Muscle of back (tissue), 13 donors: Measurements from ENCODE around the gene C17orf113. TPM values are rescaled to one million over a fixed set of nuclear protein-coding genes. Genes with fewer than 3 reads are reported as not detected.
A peak's percentile ranks its signal among the peaks of the same experiment; 100 is the strongest.

Source experiments
- DNase-seq, 3 donors: peaks; one replicate each; pipeline versions ENCODE4 v3.0.0 to v3.0.0-alpha.2; 2013
- long read RNA-seq, 9 donors: transcript quantifications; one replicate each; lab custom pipeline, GENCODE V29; 2026
- polyA plus RNA-seq, 10 donors: library from polyadenylated mRNA; unstranded; fragments of 120-200 nt; gene quantifications; one replicate each; pipeline ENCODE4 v1.2.1, GENCODE V29; 2013; ENCODE audit not compliant: insufficient read length in 10 of 10

The C17orf113 gene
- 1 to 10 TPM in 6 of 10 donors, under 1 TPM in 4; 0.87 to 1.7 (median 1.0) TPM for polyA plus RNA-seq
- long read RNA-seq, donor 1, partial matches to known transcripts, result 0 of 1 reads
- long read RNA-seq, donor 1, other reads (novel, unspliced or antisense), result 0 of 1 reads
- long read RNA-seq, donor 2, result 0 reads
- long read RNA-seq, donor 3, result 0 reads
- long read RNA-seq, donor 4, partial matches to known transcripts, result 0 of 1 reads
- long read RNA-seq, donor 4, other reads (novel, unspliced or antisense), result 0 of 1 reads
- long read RNA-seq, donor 5, result 0 reads
- long read RNA-seq, donor 6, partial matches to known transcripts, result 0 of 1 reads
- long read RNA-seq, donor 6, other reads (novel, unspliced or antisense), result 0 of 1 reads
- long read RNA-seq, donor 7, result 0 reads
- long read RNA-seq, donor 8, result 0 reads
- long read RNA-seq, donor 9, result 0 reads

DNA sequence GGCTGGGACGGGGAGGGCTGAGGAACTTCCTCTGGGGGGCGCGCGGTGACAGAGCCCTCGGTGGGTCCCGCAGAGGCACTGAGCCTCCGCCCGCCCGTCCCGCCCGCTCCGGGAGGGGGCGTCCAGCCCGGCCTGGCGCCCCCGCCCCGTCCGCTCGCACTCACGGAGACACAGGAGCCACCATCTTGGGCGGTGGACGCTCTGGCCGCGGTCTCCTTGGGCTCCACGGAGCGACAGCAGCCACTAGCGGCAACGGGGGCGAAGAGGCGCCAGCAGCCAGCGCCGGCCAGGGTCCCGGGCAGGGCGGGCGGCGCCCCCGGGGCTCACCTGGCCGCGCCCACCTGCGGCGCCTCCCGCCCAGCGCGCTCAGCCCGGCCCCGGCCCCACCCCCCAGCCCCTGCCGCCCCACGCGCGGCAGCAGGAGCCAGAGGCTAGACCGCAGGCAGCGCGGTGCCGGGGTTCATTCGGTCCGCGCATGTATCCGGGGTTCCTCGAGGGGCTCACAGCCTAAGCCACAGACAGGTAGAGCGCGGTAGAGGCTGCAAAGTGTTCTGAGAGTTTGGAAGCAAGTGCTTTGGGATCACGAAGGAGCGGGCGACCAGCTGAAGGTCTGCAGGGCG is at the start of gene C17orf113:
C17orf113 (minus strand) TSS at position 209 of the 620 bp plus-strand sequence. CDS start 7,225 bp downstream, outside the sequence.
- peak in 2 of 3 donors; percentile 56 to 79 for DNase-seq

DNA sequence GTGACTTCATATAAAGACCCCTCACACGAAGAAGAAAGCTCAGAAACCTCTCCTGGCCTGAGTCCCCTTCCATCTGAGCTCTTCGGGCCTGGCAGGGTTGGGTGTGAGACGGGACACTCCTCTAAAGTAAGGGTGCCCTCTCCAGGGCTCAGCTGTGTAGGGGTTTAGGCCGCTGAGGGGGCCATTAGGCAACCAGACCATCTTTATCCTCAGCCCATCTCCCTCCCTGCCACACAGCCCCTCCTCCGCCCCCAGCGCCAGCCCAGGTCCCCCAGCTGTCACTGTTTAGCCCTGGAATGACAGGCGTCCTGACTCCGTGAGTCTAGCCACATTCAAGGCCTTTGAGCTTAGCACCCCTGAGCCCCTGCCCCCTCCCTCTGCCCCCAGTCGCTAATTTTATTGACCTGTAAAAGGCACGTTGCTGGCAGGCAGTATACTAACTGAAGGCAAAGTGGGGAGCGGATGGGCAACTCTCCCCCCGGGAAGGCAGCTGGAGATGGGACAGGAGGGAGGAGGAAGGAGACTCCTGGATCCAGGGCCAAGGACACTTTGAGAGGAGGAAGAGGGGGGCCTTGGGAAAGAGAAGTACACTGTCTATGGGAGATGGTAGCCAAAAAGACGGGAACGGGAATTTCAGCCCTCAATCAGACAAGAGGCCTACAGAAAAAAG is 48.5 kb upstream of the C17orf113 start:
- no peak for DNase-seq

GRCh38 chr17:42097691-42098631 is 47.6 kb upstream of the C17orf113 start, which contains the start of gene ZNF385C:
Gene ZNF385C (minus strand): TSS chr17:42098473. CDS start chr17:42063056, 35,417 bp downstream.
- DNase-seq, result no peak

DNA sequence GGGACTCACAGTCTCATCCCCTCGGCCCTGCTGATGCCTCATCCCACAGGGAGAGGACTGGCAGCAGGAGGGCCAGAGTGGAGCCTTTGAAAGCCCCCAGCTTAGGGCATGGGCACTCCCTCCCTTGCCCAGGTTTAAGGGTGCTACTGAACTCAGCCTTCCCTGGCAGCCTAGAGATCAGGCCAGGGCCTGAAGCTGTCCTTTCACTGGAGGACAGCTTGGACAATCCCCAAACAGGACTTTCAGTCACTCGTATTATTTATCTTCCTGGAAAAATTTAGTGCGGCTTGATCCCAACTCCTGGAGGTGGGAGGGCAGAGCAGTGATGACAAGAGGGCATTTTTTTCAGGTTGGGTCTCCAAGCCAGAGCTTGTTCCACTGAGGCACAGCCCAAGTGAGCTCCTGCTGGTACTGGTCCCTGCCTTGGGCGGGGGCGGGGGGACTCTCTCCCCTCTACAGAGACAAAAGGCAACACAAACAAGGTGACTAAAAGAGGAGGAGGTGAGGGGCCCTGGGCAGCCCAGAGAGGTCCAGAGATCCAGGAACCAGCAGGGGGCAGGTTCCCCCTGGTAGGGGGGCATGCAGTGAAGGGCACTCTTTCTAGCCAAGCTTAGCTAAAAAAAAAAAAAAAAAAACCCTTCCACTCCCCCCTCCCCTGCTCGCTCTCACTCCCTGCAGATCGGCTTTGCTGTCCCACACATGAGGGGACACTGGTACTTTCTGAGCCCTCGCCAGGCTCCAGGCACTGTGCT is 46.1 kb upstream of the C17orf113 start:
- DNase-seq, result no peak

- no peak for DNase-seq
Measured at GRCh38 chr17:42094375-42095069, 44.1 kb upstream of the C17orf113 start.

- DNase-seq, result no peak
Measured at GRCh38 chr17:42092939-42093338, 42.5 kb upstream of the C17orf113 start.

DNA sequence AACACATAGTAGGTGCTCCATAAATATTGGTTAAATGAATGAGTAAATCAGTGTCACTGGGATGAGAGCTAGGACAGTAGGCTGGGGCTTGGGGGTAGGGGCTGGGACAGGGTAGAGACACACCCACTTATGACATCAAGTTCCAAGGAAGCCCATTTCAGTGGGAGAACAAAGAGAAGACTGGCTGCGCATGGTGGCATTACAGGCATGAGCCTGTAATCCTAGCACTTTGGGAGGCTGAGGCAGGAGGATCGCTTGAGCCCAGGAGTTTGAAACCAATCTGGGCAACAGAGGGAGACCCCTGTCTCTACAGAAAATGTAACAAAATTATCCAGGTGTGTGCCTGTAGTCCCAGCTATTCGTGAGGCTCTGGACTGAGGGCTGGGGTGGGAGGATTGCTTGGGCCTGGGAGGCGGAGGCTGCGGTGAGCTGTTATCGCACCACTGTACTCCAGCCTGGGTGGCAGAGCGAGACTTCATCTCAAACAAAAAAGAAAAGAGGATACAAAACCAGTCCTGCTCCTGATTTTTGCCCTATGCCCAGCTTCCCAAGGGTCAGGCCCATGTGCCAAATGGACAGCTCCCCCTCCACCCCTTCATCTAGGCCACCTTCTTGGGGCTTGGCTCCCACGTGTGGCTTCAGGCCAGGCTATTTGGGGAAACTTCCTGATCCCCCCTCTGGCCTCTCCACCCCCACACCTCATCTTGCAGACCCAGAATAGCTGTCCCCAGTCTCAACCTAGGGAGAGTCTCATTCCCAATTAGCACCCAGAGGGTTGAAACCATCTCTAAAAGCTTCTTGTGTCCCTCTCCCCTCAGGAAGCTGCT is 40.8 kb upstream of the C17orf113 start:
- no peak for DNase-seq

DNA sequence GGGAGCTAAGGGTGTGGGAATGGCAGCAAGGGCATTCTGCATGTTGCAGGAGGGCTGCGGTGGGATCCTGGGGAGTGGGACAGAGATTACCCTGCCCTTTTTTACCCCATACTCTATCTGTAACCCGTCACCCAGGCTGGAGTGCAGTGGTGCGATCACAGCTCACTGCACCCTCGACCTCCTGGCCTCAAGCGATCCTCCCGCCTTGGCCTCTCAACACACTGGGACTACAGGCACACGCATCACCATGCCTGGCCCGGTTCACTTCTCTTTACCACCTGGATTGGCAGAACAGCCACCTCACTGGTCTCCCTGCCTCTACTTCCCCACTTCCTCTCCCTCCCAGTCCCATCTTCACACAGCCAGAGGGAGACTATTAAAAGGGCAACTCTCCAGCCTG is 38.3 kb upstream of the C17orf113 start:
- no peak for DNase-seq

DNA sequence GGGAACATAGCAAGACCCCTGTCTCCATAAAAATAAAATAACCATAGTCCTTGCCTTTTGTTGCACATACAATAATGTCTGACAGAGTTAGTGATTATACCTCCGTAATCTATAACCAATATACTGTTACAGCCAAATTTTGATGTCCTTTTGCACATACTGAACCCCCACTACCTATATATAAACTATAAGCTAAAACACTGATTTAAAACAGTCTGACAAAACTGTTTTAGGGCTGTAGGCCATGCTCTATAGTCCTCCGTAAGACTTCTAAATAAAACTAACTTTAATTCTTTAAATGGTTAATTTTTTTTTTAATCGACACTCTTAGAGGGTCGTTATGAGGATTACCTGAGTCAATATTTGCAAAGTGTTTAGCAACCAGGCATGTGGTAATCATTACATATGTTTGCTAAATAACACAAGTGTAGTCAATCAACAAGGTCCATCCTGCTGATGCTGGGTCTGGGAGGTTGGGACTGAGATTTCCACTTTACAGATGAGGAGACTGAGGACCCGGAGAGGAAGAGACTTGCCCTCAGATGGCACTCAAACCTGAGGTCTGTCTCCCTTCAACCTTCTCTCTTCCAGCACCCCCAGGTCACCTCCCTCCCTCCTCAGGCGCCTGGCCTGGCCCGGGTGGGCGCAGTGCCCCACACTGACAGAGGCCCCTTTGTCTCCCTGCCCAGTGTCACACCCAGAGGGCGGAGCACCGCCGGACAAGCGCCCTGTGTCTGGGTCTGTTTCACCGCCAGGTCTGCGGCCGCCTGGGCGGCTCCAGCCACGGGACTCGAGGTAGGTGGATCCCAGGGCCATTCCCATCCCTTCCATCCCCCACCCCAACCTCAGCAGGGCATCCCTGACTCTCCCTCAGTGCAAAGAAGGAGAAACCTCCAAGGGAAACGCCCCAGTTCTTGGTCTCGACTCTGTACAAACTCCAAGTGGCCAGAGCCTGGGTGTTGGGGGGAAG is 37.6 kb upstream of the C17orf113 start:
- DNase-seq, result no peak

DNA sequence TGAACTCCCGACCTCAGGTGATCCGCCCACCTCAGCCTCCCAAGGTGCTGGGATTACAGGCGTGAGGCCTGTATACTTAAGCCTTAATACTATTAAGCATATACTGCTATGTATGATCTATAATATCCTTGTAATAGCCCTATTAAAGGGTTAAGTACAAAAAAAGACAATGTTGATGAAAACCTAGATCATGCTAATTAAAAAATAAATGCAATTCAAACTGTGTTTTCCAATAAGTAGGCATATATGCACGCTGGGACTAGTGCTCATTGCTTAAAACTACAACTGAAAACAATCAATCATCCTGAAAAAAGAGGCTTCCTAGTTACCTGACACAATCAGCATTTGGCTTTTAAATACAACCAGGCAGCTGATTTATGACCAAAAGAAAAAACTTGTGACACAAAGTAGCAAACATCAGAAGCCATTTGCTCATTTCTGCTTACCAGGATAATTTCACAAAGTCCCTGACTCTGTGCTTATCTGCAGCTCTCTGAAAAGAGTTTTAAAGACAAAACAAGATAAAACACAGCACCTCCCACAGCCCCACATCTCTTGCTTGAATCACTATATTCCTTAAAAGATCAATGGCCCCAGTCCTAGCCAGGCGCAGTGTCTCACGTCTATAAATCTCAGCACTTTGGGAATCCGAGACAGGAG is 36.8 kb upstream of the C17orf113 start:
- DNase-seq, result no peak

GRCh38 chr17:42081516-42082129 is 31.2 kb upstream of the C17orf113 start:
- no peak for DNase-seq

DNA sequence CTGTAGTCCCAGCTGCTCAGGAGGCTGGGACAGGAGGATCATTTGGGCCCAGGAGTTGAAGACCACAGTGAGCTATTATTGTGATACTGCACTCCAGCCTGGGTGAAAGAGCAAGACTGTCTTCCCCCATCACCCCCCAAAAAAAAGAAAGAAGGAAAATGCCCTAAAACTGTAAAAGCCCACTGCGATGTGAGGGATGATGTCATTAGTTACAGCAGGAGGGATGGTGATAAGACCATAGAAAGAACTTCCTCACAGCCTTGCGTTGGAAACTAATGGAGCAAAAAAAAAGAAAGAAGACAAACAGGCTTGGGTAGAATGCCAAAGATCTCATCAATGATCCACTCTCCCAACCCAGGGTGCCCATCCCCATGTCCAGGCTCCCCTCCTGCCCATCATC is 29.1 kb upstream of the C17orf113 start:
- DNase-seq, result no peak

DNA sequence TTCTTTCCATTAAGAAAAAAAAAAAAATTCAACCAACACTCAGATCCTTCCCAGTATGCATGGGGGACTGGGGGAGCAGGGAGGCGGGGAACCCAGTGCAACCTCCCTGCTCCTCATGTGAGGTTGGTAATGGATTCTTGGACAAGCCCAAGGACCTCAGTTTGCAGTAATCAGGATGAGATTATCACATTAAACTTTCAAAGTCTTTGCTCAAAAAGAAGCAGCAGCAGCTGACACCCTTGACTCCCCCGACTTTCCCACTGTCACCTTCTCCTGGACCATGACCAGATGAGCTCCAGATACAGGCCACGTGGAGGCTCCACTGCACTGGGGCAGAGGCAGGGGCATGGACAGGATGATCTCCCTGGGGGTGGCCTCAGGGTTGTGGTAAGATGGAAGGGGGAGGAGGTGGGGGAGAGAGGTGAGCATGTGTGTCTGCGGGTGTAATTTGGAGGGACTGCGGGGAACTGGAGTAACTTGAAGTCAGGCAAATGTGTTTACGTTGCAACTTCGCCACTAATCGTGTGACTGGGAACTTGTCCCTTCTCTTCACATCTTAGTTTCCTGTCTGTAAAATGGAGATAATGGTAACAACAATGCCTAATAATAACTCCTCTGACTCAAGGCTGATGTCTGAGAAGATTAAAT is 28.1 kb upstream of the C17orf113 start:
- DNase-seq, result no peak

DNA sequence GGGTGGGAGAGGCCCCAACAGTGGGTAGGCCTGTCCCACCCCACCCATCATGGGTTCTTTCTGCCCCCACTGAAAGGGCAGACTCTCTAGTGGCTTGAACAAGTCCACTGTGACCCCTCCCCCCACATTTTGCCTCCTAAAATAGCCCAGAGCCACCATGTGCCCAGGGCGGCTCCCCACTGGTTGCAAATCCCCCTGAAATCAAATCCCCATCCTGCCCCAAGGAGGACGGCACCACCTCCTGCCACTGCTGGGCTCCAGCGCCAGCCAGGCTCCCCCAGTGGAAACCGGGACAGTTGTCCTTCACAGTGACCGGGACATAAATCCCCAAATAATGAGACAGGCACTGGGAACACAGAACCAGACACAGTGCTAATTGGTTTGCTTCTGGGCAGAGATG is 27.4 kb upstream of the C17orf113 start:
- DNase-seq, result no peak

DNA sequence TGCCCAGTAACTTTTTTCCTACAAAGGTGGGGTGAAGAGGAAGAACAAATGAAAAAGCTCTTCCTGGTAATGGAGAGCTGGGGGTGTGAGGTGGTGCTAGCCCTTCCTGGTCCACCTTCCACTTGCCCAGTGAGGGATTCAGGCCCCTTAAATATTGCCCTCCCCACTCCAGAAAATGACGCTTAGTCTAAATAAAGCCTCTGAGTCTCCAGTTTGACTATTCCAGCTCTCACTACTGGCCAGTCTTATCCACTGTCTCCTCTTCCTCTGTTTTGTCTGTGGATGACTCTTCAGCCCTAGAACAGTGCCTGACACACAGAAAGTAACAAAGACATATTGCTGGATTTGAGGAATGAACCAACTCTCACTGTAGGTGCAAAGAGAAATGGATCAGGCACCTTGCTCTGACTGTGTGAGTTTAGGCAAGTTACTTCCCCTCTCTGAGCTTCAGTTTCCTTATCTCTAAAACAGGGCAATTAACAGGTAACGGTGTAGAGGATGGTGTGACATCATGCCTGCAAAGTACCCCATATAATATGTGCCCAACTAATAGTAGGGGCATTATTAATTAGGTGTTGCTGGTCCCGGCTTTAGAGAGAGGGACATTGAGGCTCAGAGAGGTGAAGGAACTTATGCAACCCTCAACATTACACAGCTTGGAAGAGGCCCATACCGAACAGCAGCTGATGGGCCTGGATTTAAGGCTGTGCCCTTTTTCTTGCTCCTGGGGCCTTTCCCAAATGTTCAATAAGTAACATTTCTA is 26.6 kb upstream of the C17orf113 start:
- DNase-seq, result no peak

DNA sequence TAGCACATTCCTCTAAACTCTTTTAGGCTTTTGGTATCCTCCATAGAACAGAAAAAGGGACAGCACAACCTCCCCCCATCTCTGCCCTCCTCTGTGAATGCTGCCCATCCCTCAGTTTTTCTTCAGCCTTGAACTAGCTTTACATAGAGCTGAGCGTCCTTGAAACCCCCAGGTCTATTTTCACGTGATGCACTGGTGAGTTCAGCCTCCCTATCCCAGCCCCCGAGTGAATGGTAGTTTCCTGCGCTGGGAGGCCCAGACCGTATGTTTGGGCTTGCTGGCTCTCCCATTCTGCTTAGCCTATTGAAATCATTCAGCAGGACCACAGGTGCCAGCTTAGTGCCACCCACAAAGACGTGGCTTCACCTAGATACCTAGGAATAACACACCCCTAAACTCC is 25.4 kb upstream of the C17orf113 start:
- DNase-seq, result no peak
